Amygdala (tissue), 56 donors: ENCODE results near the gene TMEM45A.
"Not testable (repeated sequence)": the region's sequence is repeated elsewhere in the genome, so short reads cannot be mapped to it uniquely, and the experiment has no call there.

Source experiments
- DNase-seq, 56 donors: peaks; one replicate each; lab custom pipeline; 2025; lab: John Stamatoyannopoulos, UW

Gene TMEM45A

GRCh38 chr3:100482176-100482575 is 10.2 kb upstream of the TMEM45A start:
- DNase-seq, result no peak

GRCh38 chr3:100483529-100483928 is 8.9 kb upstream of the TMEM45A start:
- no peak for DNase-seq

GRCh38 chr3:100486808-100487207 is 5.6 kb upstream of the TMEM45A start:
- no peak for DNase-seq

DNA sequence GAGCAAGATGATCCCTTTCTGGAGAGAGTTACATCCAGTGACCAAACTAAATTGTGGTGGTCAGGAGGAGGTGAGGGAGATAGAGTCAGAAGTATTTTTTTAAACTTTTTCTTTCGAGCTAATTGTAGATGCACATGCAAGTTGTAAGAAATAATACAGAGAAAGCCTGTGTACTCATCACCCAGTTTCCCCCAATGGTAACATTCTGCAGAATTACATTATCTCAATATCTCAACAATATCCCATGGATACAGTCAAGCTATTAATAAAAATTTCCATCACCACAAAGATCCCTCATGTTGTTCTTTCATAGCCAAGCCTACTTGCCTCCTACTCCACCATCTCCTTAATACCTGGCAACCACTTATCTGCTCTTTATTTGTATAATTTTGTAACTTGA is 3.3 kb upstream of the TMEM45A start:
- DNase-seq, result no peak

DNA sequence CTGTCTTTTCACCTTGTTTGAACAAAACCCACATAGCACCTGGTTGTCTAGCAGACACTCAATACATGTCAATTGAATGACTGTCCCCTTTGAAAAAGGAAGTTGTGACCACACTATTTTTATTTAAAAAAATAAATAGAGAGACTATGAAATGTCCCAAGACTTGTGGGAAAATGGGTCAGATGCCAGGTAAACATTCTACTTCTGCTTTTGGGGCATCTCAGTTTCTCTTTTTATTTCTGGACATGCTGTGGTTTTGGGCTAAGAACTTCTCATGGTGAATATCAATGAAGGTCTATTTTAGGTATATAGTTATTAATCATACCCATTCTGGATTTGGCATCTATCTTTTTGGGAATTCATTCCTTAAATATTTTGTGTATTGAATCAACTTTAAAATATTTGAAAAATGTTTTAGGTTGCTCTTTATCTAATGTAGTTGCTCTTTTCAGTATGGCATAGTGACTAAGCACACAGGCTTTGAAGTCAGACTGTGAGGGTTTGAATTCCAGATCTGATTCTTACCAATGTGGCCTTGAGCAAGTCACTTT is 4.4 kb downstream of the TMEM45A start:
- no peak for DNase-seq

GRCh38 chr3:100499651-100500050 is 7.2 kb downstream of the TMEM45A start:
- DNase-seq, result no peak

- no peak for DNase-seq
These were observed 8.0 kb downstream of the TMEM45A start for GRCh38 chr3:100500320-100500880.

DNA sequence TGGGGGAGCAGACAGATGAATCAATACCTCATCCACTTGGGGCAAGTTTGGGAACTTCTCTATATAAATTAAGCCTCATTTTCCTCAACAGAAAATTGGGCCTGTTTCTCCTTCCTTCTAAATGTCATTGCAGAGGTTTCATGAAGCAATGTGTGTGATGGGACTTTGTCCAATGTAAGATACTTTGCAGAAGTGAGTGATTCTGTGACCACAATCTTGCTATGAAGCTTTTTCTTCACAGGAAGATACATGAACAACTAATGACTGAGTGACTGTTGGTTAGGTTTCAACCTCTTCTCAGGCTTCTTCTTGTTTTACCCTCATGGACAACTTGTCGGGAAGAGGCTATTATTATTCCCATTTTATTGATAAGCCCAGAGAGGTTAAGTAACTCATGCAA is 11.0 kb downstream of the TMEM45A start:
- DNase-seq, result no peak

- DNase-seq, result no peak
These were observed 13.9 kb downstream of the TMEM45A start for GRCh38 chr3:100506355-100506754.

- DNase-seq, result not testable (repeated sequence)
These were observed 17.4 kb downstream of the TMEM45A start for GRCh38 chr3:100509818-100510217.

DNA sequence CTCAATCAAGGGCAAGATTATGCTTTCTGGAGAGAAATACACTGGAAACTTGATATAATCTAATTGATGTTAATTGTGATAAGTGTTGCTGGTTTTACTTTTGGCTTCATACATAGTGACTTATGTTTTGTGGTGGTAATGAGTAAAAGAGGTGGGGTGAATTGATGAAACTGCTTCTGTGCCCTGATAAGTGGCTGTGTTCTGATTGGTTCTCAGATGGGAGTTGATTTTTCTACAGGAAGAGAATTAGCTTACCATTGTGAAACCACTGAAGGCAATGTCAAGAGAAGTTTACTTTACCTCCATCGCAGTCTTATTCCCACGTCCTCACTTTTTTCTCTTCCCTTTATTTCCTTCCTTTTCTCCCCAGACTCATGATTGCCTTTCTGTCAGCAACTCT is 23.8 kb downstream of the TMEM45A start:
- no peak for DNase-seq

DNA sequence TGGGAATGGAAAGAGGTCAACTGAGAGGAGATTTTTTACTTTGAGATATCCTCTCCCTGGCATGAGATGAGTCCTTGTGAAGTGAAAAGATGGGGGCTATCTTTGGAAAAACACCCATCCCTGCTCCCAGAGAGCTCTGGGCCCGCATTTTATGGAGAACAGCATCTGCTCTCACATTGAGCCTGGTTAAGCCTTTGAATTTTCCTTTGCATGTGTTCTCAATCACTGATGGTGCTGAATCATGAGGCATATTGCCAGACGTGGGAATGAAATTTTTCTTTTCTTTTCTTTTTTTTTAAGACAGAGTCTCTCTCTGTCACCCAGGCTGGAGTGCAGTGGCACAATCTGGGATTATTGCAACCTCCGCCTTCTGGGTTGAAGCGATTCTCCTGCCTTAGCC is 24.4 kb downstream of the TMEM45A start:
- no peak for DNase-seq

DNA sequence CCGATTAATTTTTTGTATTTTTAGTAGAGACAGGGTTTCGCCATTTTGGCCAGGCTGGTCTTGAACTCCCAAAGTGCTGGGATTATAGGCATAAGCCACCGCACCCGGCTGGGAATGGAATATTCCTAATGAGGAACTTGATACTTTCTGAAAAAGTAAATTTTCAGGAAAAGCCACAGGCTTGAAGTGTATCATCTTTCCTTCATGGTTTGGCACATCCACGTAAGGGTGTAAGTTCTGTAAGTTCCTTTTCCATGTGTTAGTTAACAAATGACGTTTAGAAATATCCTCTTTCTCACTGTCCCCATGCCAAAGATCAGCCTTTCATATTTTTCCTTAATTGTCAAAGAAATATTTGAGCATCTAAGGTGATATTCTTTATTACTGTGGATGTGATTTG is 24.9 kb downstream of the TMEM45A start:
- DNase-seq, result no peak

GRCh38 chr3:100518244-100518643 is 25.8 kb downstream of the TMEM45A start:
- no peak for DNase-seq

- DNase-seq, result no peak
These were observed 26.6 kb downstream of the TMEM45A start for GRCh38 chr3:100518983-100519382.

DNA sequence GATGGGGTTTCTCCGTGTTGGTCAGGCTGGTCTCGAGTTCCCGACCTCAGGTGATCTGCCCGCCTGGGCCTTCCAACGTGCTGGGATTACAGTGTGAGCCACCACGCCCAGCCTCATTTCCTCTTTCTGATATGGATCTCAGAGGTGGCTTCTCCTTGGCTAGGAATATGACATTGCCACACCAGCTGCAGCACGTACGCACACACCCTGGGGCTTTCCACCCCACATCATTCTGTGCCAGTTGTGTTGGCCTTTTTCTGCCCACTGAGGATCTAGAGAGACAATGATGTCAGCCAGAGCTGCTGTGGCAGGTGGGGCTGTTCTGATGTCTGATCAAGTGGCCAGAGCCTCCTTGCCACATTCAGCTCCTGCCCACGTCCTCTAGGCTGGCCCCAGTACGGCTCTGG is 29.0 kb downstream of the TMEM45A start:
- DNase-seq, result no peak

DNA sequence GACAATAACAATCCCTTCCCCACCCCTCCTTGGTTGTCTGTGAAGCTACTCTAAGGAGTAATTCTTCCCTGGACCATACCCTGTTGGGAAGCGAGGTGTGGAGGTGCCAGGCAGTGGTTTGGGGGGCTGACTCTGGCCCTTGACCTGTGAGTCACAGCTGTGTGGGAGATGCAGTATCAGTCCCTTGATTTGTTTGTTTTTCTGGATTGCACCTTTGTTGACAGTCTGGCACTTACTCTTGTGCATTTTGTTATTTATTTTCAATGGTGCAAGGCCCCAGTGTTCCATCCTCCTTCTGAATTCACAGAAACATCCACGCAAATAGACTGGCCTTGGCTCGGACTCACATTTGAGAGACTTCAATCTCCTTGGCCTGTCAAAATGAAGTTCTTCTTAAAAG is 29.7 kb downstream of the TMEM45A start:
- no peak for DNase-seq

DNA sequence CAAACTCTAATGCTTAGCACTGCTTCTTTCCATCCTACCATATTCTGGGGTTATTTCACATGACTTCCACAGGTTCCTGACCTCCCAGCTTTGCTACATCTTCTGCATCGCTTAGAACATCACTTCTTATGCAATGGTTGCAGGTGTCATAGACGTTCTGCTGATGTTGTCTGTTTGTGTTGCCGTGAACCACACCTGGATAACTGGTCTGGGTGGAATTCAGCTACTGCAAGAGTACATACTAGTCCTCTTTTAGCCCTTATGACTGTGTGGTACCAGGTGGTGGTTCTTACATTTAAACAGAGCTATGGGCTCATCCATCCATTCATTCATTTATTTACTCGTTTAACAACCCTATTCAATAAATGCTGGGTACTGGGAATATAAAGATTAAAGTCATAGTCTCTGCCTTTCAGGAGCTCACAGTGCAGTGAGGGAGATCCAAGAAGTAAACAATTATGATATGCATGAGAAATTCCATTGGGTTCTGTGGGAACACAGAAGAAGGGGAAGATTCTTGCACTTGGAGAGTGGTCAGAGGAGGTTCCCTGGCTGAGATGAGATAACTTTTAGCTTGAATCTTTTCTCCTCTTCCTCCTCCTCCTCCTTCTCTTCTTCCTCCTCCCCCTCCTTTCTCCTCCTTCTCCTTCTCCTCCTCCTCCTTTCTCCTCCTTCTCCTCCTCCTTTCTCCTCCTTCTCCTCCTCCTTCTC is 30.8 kb downstream of the TMEM45A start:
- DNase-seq, result no peak

GRCh38 chr3:100525753-100526612 is 33.6 kb downstream of the TMEM45A start:
- no peak for DNase-seq

- no peak for DNase-seq
These were observed 34.4 kb downstream of the TMEM45A start for GRCh38 chr3:100526613-100527346.

DNA sequence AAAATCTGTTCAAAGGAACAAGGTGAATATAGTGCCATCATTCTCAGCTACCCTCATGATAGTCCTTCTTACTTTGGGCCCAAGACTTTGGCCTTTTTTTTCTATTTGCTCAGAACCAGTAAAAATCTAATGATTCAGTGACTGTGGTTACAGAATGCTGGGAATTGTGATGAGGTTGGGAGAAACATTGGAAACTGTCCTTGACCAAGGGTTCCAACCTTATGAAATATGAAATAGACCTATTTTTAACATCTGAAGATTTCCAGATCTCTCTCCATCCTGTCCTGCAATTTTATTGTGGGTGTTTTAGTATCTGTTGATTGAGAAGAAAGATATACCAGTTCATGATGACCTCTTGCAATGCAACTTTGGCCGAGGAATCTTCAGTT is 34.9 kb downstream of the TMEM45A start:
- no peak for DNase-seq
